Large intestine (tissue), 3 donors: Measurements from ENCODE around the gene MIOX. TPM values are rescaled to one million over a fixed set of nuclear protein-coding genes. Genes with fewer than 3 reads are reported as not detected.
A peak's percentile ranks its signal among the peaks of the same experiment; 100 is the strongest.

ENCODE experiments used
- DNase-seq, 2 donors: peaks; one replicate each; pipeline versions ENCODE4 v3.0.0 to v3.0.0-alpha.2; 2013
- H3K27ac ChIP-seq: one replicate; pipeline ENCODE4 v1.5.1; 2013; ENCODE audit warnings: low read length
- H3K27me3 ChIP-seq: 2 replicates; pipeline ENCODE4 v1.6.1; 2013; ENCODE audit warnings: low read length; ENCODE audit not compliant: control insufficient read depth, insufficient read depth
- H3K36me3 ChIP-seq: 2 replicates; pipeline ENCODE4 v1.6.1; 2013; ENCODE audit warnings: low read length; ENCODE audit not compliant: control insufficient read depth, insufficient read depth
- H3K4me1 ChIP-seq: one replicate; pipeline ENCODE4 v1.6.1; 2013; ENCODE audit warnings: low read length; ENCODE audit not compliant: control insufficient read depth, insufficient read depth
- H3K4me3 ChIP-seq: one replicate; pipeline ENCODE4 v1.5.1; 2013; ENCODE audit warnings: low read length
- H3K9me3 ChIP-seq: one replicate; pipeline ENCODE4 v1.6.1; 2013; ENCODE audit warnings: mild to moderate bottlenecking, low read depth, low read length, moderate library complexity; ENCODE audit not compliant: control insufficient read depth
- WGBS: methylation state at CpG from one replicate; pipeline ENCODE4 v1.1.5; 2013; ENCODE audit warnings: low lambda C conversion rate; ENCODE audit not compliant: insufficient coverage; 5-methylcytosine and 5-hydroxymethylcytosine counted together
- polyA plus RNA-seq: library from polyadenylated mRNA; unstranded; fragments of 120-200 nt; gene quantifications from one replicate; pipeline ENCODE4 v1.2.1, GENCODE V29; 2013

The MIOX gene
- polyA plus RNA-seq, 1 donor, result 0.60 TPM

- no CpG with 5 or more reads among the region's 28 CpGs for whole genome bisulfite sequencing
- no peak overlapping the region for H3K27ac ChIP-seq
- H3K36me3 ChIP-seq, result peaks cover 84% of the 10 kb centered on the region
- peaks cover 12% of the 10 kb centered on the region for H3K4me1 ChIP-seq
- no peak overlapping the region for H3K4me3 ChIP-seq
- H3K9me3 ChIP-seq, result no peaks in the 10 kb centered on the region
- no peak for DNase-seq
- H3K27me3 ChIP-seq, result no peaks in the 10 kb centered on the region
Measured at GRCh38 chr22:50443801-50444625, 42.6 kb upstream of the MIOX start.

DNA sequence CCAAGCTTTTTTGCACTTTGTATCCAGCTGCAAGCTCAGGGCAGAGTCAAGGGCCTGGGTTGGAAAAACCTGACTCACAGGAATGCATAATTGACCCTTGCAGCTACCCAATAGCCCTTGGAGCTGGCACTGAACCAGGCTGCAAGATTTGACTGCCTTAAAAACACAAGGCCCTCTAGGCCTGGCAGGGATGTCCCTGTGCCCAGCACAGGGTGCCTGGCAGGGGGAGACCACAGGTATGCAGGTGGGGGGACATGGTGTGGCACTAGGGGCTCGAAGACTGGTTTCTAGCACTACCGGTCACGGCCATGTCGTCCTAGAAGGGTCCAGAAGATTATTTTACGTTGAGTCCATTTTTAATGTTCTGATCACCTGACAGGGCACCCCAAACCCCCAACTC, 42.0 kb upstream of the MIOX start:
- peak; percentile 40 to 51 for DNase-seq
- Histone ChIP-seq H3K9me3 (no peaks in the 10 kb centered on the region), H3K27ac (no peak overlapping the region), H3K27me3 (no peaks in the 10 kb centered on the region), H3K36me3 (peaks cover 83% of the 10 kb centered on the region), H3K4me1 (peaks cover 12% of the 10 kb centered on the region), H3K4me3 (no peak overlapping the region)
- WGBS, result no CpG with 5 or more reads among the region's 5 CpGs

DNA sequence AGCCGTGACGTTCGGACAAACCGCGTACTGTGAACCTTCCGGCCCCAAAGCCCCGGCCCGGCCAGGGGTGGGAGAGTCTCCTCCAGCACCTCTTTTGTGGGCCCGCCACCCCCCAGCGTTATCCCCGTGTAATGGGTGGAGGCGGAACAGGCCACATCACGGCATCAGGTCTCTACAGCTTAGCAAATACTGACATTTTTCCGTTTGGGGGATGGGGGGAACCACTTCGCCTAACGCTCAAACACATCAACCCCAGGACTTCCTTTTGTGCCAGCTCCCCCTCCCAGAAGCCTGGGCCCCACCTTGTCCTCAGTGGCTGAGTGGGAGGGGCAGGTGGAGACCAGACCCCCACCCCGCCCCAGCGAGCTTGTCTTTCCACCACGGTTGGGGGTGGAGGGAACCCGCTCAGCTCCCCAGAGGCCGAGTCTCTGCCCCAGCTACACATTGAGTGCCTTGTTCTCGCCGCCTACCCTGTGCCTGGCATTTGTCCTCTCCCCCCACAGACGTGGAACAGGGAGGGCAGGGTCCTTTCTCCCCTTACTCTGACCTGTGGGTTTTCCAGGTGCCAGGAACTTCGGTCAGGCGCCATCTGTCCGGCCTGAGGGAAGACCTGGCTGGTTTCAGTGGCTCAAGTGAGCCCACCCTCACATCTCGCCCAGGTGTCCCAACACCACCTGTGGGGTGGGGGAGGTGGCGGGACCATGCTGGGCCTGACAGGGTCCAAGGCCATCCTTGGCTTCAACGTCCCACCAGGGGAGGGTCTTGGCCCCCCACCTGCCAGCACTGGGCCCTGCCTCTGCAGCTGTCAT, 41.4 kb upstream of the MIOX start:
- Histone ChIP-seq H3K27me3 (no peaks in the 10 kb centered on the region), H3K4me3 (no peak overlapping the region), H3K9me3 (no peaks in the 10 kb centered on the region), H3K4me1 (peaks cover 12% of the 10 kb centered on the region), H3K27ac (no peak overlapping the region), H3K36me3 (peaks cover 80% of the 10 kb centered on the region)
- DNase-seq, result no peak
- no CpG with 5 or more reads among the region's 30 CpGs for WGBS

- Histone ChIP-seq H3K36me3 (peaks cover 79% of the 10 kb centered on the region), H3K27me3 (no peaks in the 10 kb centered on the region), H3K9me3 (no peaks in the 10 kb centered on the region), H3K4me3 (no peak overlapping the region), H3K4me1 (peaks cover 12% of the 10 kb centered on the region), H3K27ac (no peak overlapping the region)
- no CpG with 5 or more reads among the region's 17 CpGs for WGBS
- no peak for DNase-seq
Measured at GRCh38 chr22:50445880-50446707, 40.6 kb upstream of the MIOX start.

GRCh38 chr22:50446708-50447575, 39.7 kb upstream of the MIOX start:
- H3K4me1 ChIP-seq, result peaks cover 12% of the 10 kb centered on the region
- H3K9me3 ChIP-seq, result no peaks in the 10 kb centered on the region
- H3K27me3 ChIP-seq, result no peaks in the 10 kb centered on the region
- no peak for DNase-seq
- H3K4me3 ChIP-seq, result no peak overlapping the region
- H3K27ac ChIP-seq, result no peak overlapping the region
- no CpG with 5 or more reads among the region's 54 CpGs for WGBS
- H3K36me3 ChIP-seq, result peaks cover 74% of the 10 kb centered on the region

DNA sequence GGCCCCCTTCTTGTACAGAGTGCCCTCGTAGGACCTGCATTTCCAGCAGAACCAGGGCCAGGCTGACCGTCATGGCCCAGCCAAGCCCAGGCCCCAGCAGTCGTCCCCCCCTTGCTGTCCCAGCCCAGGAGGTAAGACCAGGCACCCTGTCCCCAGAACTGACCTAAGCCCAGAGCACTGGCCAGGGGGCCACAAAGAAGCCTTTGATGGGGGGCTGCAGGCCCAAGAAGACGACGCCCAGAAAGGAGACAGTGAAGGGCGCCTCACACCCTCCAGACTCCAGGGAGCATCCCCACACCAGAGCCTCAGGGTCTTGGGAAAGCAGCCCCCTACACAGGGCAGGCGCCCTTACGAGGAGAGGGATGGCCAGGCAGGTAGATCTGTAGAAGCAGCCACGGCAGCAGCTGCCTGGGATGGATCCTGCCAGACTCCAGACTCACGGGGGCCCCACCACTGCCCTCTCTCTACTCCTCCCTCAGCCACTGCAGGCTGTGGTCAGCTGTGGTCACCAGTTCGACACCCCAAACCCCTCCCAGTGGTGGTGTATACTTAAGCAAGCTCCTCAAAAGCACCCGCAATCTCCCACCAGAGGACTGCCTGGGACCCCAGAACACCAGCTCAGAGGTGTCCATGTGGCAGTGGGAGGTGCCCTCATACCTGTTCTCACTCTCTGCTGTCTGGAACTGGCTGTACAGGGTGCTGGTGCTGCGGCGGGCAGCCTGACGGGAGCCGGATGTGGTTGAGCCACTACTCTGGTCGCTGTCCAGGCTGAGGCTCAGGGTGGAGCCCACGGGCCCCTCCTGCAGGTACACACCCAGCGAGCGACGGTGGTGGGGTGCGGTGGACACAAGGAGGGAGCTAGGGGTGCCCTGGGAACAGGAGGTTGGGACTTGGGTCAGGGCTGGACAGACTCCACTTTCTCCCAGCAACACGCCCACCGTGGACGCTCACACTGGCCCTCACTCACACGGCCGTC, 38.8 kb upstream of the MIOX start:
- Histone ChIP-seq H3K9me3 (no peaks in the 10 kb centered on the region), H3K4me3 (no peak overlapping the region), H3K36me3 (peaks cover 73% of the 10 kb centered on the region), H3K4me1 (peaks cover 12% of the 10 kb centered on the region), H3K27ac (no peak overlapping the region), H3K27me3 (no peaks in the 10 kb centered on the region)
- no CpG with 5 or more reads among the region's 27 CpGs for WGBS
- DNase-seq, result no peak

DNA sequence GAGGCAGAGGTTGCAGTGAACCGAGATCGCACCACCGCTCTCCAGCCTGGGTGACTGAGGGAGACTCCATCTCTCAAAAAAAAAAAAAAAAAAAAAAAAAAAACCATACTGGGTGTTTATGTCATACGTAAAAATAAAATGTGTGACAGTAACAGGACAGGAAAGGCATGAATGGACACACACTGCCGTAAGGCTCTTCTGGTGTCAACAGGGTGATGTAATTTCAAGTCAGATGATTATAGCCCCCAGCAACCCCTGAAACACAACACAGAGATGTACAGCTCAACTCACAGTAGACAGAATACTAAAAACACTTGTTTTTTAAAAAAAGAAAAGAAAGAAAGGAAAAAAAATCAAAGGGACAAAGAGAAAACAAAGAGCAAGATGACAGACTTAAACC, 34.0 kb upstream of the MIOX start:
- no peak for DNase-seq
- WGBS, result 90% methylated on average over 3 of the region's 5 CpGs
- H3K4me3 ChIP-seq, result no peak overlapping the region
- no peaks in the 10 kb centered on the region for H3K4me1 ChIP-seq
- no peaks in the 10 kb centered on the region for H3K27me3 ChIP-seq
- peaks cover 75% of the 10 kb centered on the region for H3K36me3 ChIP-seq
- no peak overlapping the region for H3K27ac ChIP-seq
- H3K9me3 ChIP-seq, result peaks cover 3% of the 10 kb centered on the region

DNA sequence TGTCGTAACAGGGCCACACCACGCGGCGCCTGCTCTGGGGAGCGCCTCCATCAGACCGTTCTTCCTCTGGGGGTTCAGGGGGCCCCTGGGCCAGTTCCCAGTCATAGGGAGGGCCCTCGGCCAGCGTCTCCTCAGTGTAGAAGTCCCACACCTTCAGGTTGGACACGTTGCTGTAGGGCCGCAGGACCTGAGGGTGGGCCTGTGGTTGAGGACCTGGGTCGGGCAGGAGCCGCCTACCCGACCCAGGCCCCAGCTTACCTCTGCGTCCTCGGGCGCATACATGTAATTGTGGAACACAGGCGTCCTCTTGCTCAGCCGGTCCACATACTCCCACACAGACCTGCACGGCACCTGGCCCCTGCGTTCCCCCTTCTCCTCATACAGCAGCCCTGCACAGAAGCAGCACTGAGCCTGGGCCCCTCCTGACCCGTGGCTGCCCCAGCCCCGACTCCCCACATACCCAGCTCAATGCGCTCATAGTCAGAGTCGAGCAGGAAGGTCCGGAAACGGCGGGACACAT, 32.0 kb upstream of the MIOX start:
- no peaks in the 10 kb centered on the region for H3K4me1 ChIP-seq
- DNase-seq, result no peak
- no peak overlapping the region for H3K27ac ChIP-seq
- H3K27me3 ChIP-seq, result no peaks in the 10 kb centered on the region
- peaks cover 74% of the 10 kb centered on the region for H3K36me3 ChIP-seq
- no peak overlapping the region for H3K4me3 ChIP-seq
- no CpG with 5 or more reads among the region's 27 CpGs for WGBS
- H3K9me3 ChIP-seq, result peaks cover 3% of the 10 kb centered on the region

GRCh38 chr22:50455201-50455600, 31.5 kb upstream of the MIOX start:
- Histone ChIP-seq H3K4me3 (no peak overlapping the region), H3K9me3 (peaks cover 3% of the 10 kb centered on the region), H3K36me3 (peaks cover 76% of the 10 kb centered on the region), H3K27me3 (no peaks in the 10 kb centered on the region), H3K4me1 (no peaks in the 10 kb centered on the region), H3K27ac (no peak overlapping the region)
- WGBS, result no CpG with 5 or more reads among the region's 18 CpGs
- DNase-seq, result no peak
